OCI-LY3 (cell line): ENCODE results near the gene KCNRG.

Experiments used
- H2AFZ ChIP-seq: fragments of 200-600, 300-600 bp; shearing (Covaris generic); 2 replicates; pipeline ENCODE4 v1.6.0; 2014; ENCODE audit warnings: antibody characterized with exemption, low read depth, low read length
- H3K27ac ChIP-seq: fragments of 200-600, 300-600 bp; sonication (generic); 2 replicates; pipeline ENCODE4 v1.5.1; 2014; ENCODE audit warnings: mild to moderate bottlenecking, low read length, moderate library complexity, mixed read lengths
- H3K27me3 ChIP-seq: fragments of 200-600, 300-600 bp; sonication (generic); 2 replicates; pipeline ENCODE4 v1.6.1; 2014; ENCODE audit warnings: low read depth, low read length, mixed read lengths
- H3K36me3 ChIP-seq: fragments of 200-600, 300-600 bp; sonication (generic); replicated peaks from 2 replicates; pipeline ENCODE3; 2014; ENCODE audit warnings: low read depth, low read length, mixed read lengths
- H3K4me1 ChIP-seq: fragments of 300-600, 200-600 bp; sonication (generic); 2 replicates; pipeline ENCODE4 v1.6.1; 2014; ENCODE audit warnings: low read length, mixed read lengths
- H3K4me2 ChIP-seq: fragments of 200-600, 300-600 bp; sonication (generic); 2 replicates; pipeline ENCODE4 v1.6.1; 2014; ENCODE audit warnings: low read length, mixed read lengths
- H3K4me3 ChIP-seq: fragments of 300-600, 200-600 bp; sonication (generic); 2 replicates; pipeline ENCODE4 v1.5.1; 2014; ENCODE audit warnings: antibody characterized with exemption, mild to moderate bottlenecking, low read length, moderate library complexity
- H3K79me2 ChIP-seq: fragments of 300-600, 200-600 bp; shearing (Covaris generic); 2 replicates; pipeline ENCODE4 v1.6.1; 2014; ENCODE audit warnings: mild to moderate bottlenecking, low read length, mixed read lengths
- H3K9ac ChIP-seq: fragments of 300-600, 200-600 bp; shearing (Covaris generic); 2 replicates; pipeline ENCODE4 v1.6.0; 2014; ENCODE audit warnings: mild to moderate bottlenecking, low read length, moderate library complexity
- H3K9me3 ChIP-seq: fragments of 200-600, 300-600 bp; shearing (Covaris generic); 2 replicates; pipeline ENCODE4 v1.6.1; 2014; ENCODE audit warnings: low read length, mixed read lengths; ENCODE audit not compliant: insufficient read depth
- H4K20me1 ChIP-seq: fragments of 200-600, 300-600 bp; sonication (generic); 2 replicates; pipeline ENCODE4 v1.6.1; 2016; ENCODE audit warnings: low read length, mixed read lengths; ENCODE audit not compliant: insufficient read depth
- EZH2phosphoT487 ChIP-seq: fragments of 200-600 bp; shearing (Covaris generic); IDR thresholded peaks from 2 replicates; pipeline ENCODE4 v1.6.1; 2018; ENCODE audit warnings: antibody characterized with exemption, mixed run types, low read depth
- TF ChIP-seq, protein P1 (sequence below): fragments of 200-600, 300-600 bp; sonication (generic); IDR thresholded peaks from 2 replicates; pipeline ENCODE4 v1.5.1; 2014; ENCODE audit warnings: antibody characterized with exemption, low read length, low read depth

Gene KCNRG

DNA sequence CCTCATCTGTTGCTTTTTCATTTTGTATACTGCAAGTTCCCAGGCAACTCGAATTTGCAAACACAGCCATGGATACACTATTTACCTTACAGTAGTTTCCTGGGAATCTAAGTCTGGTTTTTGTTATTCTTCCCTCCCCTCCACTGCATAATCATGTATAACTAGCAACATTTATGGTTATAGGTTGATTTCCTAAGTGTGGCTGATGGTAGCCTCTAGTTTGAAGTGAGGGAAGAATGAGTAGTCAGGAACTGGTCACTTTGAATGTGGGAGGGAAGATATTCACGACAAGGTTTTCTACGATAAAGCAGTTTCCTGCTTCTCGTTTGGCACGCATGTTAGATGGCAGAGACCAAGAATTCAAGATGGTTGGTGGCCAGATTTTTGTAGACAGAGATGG lies at the start of gene KCNRG:
TSS of gene KCNRG (plus strand) at position 187 of the 400 bp plus-strand sequence. CDS start at position 237, 50 bp downstream.
- H3K4me1 ChIP-seq = no peaks in the 10 kb centered on the region
- H3K9me3 ChIP-seq = no peaks in the 10 kb centered on the region
- H3K79me2 ChIP-seq = peaks cover 17% of the 10 kb centered on the region; the same call in 1 of the 2 replicates
- H3K9ac ChIP-seq = no peak within 1 kb of the TSS
- H4K20me1 ChIP-seq = peaks cover 31% of the 10 kb centered on the region
- no peak within 1 kb of the TSS for H3K4me3 ChIP-seq
- no peak within 1 kb of the TSS for H2AFZ ChIP-seq
- TF ChIP-seq, protein P1, sequence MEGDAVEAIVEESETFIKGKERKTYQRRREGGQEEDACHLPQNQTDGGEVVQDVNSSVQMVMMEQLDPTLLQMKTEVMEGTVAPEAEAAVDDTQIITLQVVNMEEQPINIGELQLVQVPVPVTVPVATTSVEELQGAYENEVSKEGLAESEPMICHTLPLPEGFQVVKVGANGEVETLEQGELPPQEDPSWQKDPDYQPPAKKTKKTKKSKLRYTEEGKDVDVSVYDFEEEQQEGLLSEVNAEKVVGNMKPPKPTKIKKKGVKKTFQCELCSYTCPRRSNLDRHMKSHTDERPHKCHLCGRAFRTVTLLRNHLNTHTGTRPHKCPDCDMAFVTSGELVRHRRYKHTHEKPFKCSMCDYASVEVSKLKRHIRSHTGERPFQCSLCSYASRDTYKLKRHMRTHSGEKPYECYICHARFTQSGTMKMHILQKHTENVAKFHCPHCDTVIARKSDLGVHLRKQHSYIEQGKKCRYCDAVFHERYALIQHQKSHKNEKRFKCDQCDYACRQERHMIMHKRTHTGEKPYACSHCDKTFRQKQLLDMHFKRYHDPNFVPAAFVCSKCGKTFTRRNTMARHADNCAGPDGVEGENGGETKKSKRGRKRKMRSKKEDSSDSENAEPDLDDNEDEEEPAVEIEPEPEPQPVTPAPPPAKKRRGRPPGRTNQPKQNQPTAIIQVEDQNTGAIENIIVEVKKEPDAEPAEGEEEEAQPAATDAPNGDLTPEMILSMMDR = no peak
- H3K36me3 ChIP-seq = peaks cover 51% of the 10 kb centered on the region
- no peak within 1 kb of the TSS for H3K4me2 ChIP-seq
- H3K27ac ChIP-seq = no peak within 1 kb of the TSS
- H3K27me3 ChIP-seq = no peaks in the 10 kb centered on the region

GRCh38 chr13:49967456-49967855 lies 47.8 kb upstream of the KCNRG start:
- H3K9me3 ChIP-seq = no peaks in the 10 kb centered on the region
- no peaks in the 10 kb centered on the region for H3K4me1 ChIP-seq
- no peaks in the 10 kb centered on the region for H3K79me2 ChIP-seq
- H2AFZ ChIP-seq = no peak overlapping the region
- no peak overlapping the region for H3K4me2 ChIP-seq
- TF ChIP-seq, protein P1 = no peak
- no peak overlapping the region for H3K9ac ChIP-seq
- no peaks in the 10 kb centered on the region for H4K20me1 ChIP-seq
- no peak overlapping the region for H3K27ac ChIP-seq
- no peaks in the 10 kb centered on the region for H3K27me3 ChIP-seq
- H3K4me3 ChIP-seq = no peak overlapping the region
- no peaks in the 10 kb centered on the region for H3K36me3 ChIP-seq

DNA sequence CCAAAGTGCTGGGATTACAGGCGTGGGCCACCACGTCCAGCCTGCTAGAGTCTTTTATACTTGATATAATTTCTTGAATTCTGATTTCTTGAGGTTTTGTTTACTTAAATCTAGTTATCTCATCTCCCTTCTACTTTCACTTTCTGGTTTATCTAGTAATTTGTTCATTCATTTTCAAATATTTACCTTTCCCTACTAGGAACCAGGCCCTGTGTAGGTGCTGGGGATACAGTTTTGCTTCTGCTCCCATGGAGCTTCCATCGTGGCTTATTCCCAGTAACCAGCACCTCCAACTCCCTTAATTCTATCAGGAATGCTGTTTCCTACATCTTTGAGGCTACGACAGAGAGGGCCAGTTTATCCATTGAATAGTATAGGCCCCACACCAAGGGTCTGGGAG lies 42.5 kb upstream of the KCNRG start:
- Histone ChIP-seq H3K27me3 (no peaks in the 10 kb centered on the region), H3K36me3 (no peaks in the 10 kb centered on the region), H3K4me1 (peaks cover under 1% of the 10 kb centered on the region), H3K27ac (no peak overlapping the region), H3K9me3 (no peaks in the 10 kb centered on the region), H3K4me3 (no peak overlapping the region), H3K9ac (no peak overlapping the region), H3K4me2 (no peak overlapping the region), H4K20me1 (no peaks in the 10 kb centered on the region), H3K79me2 (no peaks in the 10 kb centered on the region), H2AFZ (no peak overlapping the region)
- no peak for TF ChIP-seq EZH2phosphoT487
- TF ChIP-seq, protein P1 = no peak

DNA sequence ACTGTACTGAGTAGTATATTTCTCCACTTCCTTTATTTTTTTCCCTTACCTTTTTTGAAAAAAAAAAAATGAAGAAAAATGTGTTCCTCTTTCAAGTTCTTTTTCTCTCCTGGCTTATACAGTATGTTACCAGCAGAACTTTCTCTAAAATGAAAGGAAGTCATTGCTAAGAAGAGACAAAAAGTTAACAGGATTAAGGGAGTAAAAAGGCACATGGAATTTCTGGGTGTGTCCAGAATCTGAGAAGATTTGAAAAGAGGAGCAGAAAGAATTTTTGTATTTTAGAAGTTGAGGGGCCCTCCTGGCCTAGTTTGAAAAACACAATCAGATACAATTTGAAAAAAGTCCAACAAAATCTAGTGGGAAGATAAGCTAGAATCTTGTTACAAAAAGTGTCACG lies 39.4 kb upstream of the KCNRG start:
- no peaks in the 10 kb centered on the region for H3K79me2 ChIP-seq
- no peak overlapping the region for H3K9ac ChIP-seq
- H4K20me1 ChIP-seq = no peaks in the 10 kb centered on the region
- no peaks in the 10 kb centered on the region for H3K9me3 ChIP-seq
- H3K4me3 ChIP-seq = no peak overlapping the region
- H3K27me3 ChIP-seq = no peaks in the 10 kb centered on the region
- peaks cover 6% of the 10 kb centered on the region for H3K4me1 ChIP-seq
- TF ChIP-seq, protein P1 = no peak
- no peak for TF ChIP-seq EZH2phosphoT487
- no peak overlapping the region for H3K4me2 ChIP-seq
- no peaks in the 10 kb centered on the region for H3K36me3 ChIP-seq
- H3K27ac ChIP-seq = no peak overlapping the region
- no peak overlapping the region for H2AFZ ChIP-seq
